ENCODE data around the gene CPA2. TPM values are rescaled to one million over a fixed set of nuclear protein-coding genes. Genes with fewer than 3 reads are reported as not detected.

CPA2 gene
- total RNA-seq, 1 donor from 2014 or later: 0.82 TPM

DNA sequence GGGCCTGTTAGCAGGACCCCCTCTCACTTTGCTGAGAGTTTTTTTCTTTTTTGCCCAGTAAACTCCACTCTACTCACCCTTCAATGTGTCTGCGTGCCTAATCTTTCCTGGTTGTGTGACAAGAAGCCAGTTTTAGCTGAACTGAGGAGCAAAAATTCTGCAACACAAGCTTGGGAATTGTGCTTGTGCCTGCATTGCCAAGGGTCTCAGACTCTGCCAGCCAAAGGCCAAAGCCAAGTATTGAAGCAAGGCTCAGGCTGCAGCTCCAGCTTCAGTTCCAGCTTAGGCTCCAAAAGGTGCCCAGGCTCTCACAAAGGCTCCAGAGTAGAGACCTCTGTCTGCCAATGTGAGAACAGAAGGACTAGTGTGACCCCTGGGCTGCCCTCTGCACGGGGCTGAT lies 4.2 kb upstream of the CPA2 start:
- Histone ChIP-seq H3K36me3 (peaks cover 4% of the 10 kb centered on the region), H3K9me3 (ENCODE audit: low read depth) (peaks cover 20% of the 10 kb centered on the region), H3F3A (ENCODE audit: low read depth) (peaks cover 25% of the 10 kb centered on the region), H3K79me2 (ENCODE audit: low read depth) (no peaks in the 10 kb centered on the region), H3K4me1 (peaks cover 28% of the 10 kb centered on the region), H3K9ac (no peak overlapping the region), H3K27me3 (no peaks in the 10 kb centered on the region), H3K4me2 (no peak overlapping the region), H4K20me1 (ENCODE audit: low read depth) (no peaks in the 10 kb centered on the region), H3K27ac (peak overlapping the region; percentile 59), H3K4me3 (no peak overlapping the region), H2AFZ (replicated peaks) (no peak overlapping the region)
- Mint-ChIP-seq H3K27me3 (ENCODE audit: insufficient read depth, low read depth) (no peaks in the 10 kb centered on the region), H3K9me3 (no peaks in the 10 kb centered on the region), H3K27ac (no peak overlapping the region), H3K4me1 (peaks cover 45% of the 10 kb centered on the region), H3K36me3 (no peaks in the 10 kb centered on the region), H3K4me3 (no peak overlapping the region)
- TF ChIP-seq EZH2phosphoT487 (IDR thresholded peaks at IDR 0.05) (no peak), EZH2 (IDR thresholded peaks at IDR 0.05) (no peak)
- TF ChIP-seq, protein P1, sequence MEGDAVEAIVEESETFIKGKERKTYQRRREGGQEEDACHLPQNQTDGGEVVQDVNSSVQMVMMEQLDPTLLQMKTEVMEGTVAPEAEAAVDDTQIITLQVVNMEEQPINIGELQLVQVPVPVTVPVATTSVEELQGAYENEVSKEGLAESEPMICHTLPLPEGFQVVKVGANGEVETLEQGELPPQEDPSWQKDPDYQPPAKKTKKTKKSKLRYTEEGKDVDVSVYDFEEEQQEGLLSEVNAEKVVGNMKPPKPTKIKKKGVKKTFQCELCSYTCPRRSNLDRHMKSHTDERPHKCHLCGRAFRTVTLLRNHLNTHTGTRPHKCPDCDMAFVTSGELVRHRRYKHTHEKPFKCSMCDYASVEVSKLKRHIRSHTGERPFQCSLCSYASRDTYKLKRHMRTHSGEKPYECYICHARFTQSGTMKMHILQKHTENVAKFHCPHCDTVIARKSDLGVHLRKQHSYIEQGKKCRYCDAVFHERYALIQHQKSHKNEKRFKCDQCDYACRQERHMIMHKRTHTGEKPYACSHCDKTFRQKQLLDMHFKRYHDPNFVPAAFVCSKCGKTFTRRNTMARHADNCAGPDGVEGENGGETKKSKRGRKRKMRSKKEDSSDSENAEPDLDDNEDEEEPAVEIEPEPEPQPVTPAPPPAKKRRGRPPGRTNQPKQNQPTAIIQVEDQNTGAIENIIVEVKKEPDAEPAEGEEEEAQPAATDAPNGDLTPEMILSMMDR (IDR thresholded peaks at IDR 0.05): no peak
- no peak for DNase-seq (ENCODE audit: low spot score)

DNA sequence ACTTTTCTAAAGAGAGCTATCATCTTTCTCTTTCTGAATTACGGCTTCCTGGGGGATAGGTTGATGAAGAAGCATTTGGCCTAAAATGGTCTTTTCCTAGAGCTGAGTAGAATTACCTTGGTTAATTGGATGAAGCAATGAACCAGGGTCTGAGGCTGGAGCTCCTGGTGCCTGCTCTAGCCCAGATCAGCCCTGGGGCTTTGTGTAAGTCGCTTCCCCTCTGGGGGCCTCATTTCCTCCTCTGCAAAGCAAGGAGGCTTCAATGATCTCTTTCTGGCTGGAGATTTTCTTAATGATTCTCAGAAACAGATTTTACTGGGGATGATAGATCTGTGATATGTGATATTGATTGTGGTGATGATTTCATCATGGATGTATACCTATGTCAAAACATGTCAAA lies 3.5 kb upstream of the CPA2 start:
- peak overlapping the region; percentile 59 for H3K27ac ChIP-seq
- no peak overlapping the region for H2AFZ ChIP-seq (replicated peaks)
- H3K27me3 ChIP-seq: no peaks in the 10 kb centered on the region
- no peak for TF ChIP-seq EZH2phosphoT487 (IDR thresholded peaks at IDR 0.05)
- TF ChIP-seq EZH2 (IDR thresholded peaks at IDR 0.05): no peak
- TF ChIP-seq, protein P1 (IDR thresholded peaks at IDR 0.05): no peak
- H3K27me3 Mint-ChIP-seq (ENCODE audit: insufficient read depth, low read depth): no peaks in the 10 kb centered on the region
- no peaks in the 10 kb centered on the region for H3K9me3 Mint-ChIP-seq
- peaks cover 34% of the 10 kb centered on the region for H3K4me1 ChIP-seq
- H3K9me3 ChIP-seq (ENCODE audit: low read depth): peaks cover 13% of the 10 kb centered on the region
- no peak overlapping the region for H3K9ac ChIP-seq
- peak overlapping the region; percentile 7 for H3K27ac Mint-ChIP-seq
- H4K20me1 ChIP-seq (ENCODE audit: low read depth): no peaks in the 10 kb centered on the region
- H3F3A ChIP-seq (ENCODE audit: low read depth): peaks cover 25% of the 10 kb centered on the region
- no peak overlapping the region for H3K4me3 ChIP-seq
- H3K4me3 Mint-ChIP-seq: no peak overlapping the region
- H3K4me1 Mint-ChIP-seq: peaks cover 48% of the 10 kb centered on the region
- H3K4me2 ChIP-seq: peak overlapping the region; percentile 36
- no peaks in the 10 kb centered on the region for H3K36me3 Mint-ChIP-seq
- no peaks in the 10 kb centered on the region for H3K36me3 ChIP-seq
- DNase-seq (ENCODE audit: low spot score): peak; percentile 28
- no peaks in the 10 kb centered on the region for H3K79me2 ChIP-seq (ENCODE audit: low read depth)

DNA sequence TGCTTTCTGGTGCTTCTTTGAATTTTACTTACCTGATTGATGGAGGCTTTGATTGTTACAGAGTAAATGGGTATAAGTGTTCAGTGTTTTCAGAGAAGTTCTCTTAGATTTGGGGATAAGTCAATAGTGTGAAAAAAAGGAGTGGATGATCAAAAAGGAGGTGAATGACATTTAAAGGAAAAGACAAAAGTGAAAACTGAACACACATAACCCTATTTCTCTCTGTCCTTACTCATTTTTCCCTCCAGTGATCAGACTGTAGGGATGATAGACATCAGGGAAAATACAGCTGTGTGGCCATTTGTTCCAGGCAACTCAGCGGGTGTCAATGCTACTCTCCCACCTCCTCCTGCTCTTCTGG lies 278 bp downstream of the CPA2 start:
- Mint-ChIP-seq H3K36me3 (no peaks in the 10 kb centered on the region), H3K4me1 (peaks cover 52% of the 10 kb centered on the region), H3K4me3 (no peak overlapping the region), H3K27ac (no peak overlapping the region), H3K9me3 (peaks cover 2% of the 10 kb centered on the region), H3K27me3 (ENCODE audit: insufficient read depth, low read depth) (peaks cover 4% of the 10 kb centered on the region)
- H3K4me3 ChIP-seq: no peak overlapping the region
- no peak overlapping the region for H3K4me2 ChIP-seq
- H4K20me1 ChIP-seq (ENCODE audit: low read depth): no peaks in the 10 kb centered on the region
- no peak overlapping the region for H3K9ac ChIP-seq
- DNase-seq (ENCODE audit: low spot score): no peak
- no peaks in the 10 kb centered on the region for H3K79me2 ChIP-seq (ENCODE audit: low read depth)
- no peaks in the 10 kb centered on the region for H3K27me3 ChIP-seq
- no peak overlapping the region for H3K27ac ChIP-seq
- H3K9me3 ChIP-seq (ENCODE audit: low read depth): no peaks in the 10 kb centered on the region
- peak overlapping the region; percentile 54 for H2AFZ ChIP-seq (replicated peaks)
- peaks cover 40% of the 10 kb centered on the region for H3K4me1 ChIP-seq
- H3F3A ChIP-seq (ENCODE audit: low read depth): peaks cover 27% of the 10 kb centered on the region
- TF ChIP-seq, protein P1 (IDR thresholded peaks at IDR 0.05): no peak
- no peak for TF ChIP-seq EZH2 (IDR thresholded peaks at IDR 0.05)
- no peaks in the 10 kb centered on the region for H3K36me3 ChIP-seq
